ENCODE results near the gene DPP3.

DNA sequence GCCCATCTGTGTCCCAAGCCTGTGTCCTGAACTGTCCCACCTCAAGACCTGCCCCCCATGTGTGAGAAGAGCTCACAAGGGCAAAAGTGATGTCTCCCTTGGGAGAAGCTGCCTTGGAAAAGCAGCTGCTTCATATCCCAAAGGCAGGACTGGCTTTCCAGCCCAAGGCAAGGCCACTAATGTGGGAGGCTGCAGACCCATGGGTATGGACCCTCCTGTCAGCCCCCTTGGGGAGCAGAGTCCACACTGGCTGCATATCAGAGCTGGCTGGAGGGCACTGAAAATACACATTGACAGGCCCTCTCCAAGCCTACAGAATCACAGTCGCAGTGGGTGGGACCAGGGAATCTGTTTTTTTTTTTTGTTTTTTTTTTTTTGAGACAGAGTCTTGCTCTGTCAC lies 10.8 kb upstream of the DPP3 start:
- TF ChIP-seq, protein P1, sequence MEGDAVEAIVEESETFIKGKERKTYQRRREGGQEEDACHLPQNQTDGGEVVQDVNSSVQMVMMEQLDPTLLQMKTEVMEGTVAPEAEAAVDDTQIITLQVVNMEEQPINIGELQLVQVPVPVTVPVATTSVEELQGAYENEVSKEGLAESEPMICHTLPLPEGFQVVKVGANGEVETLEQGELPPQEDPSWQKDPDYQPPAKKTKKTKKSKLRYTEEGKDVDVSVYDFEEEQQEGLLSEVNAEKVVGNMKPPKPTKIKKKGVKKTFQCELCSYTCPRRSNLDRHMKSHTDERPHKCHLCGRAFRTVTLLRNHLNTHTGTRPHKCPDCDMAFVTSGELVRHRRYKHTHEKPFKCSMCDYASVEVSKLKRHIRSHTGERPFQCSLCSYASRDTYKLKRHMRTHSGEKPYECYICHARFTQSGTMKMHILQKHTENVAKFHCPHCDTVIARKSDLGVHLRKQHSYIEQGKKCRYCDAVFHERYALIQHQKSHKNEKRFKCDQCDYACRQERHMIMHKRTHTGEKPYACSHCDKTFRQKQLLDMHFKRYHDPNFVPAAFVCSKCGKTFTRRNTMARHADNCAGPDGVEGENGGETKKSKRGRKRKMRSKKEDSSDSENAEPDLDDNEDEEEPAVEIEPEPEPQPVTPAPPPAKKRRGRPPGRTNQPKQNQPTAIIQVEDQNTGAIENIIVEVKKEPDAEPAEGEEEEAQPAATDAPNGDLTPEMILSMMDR (IDR thresholded peaks at IDR 0.05), result no peak
- TF ChIP-seq, protein P2, sequence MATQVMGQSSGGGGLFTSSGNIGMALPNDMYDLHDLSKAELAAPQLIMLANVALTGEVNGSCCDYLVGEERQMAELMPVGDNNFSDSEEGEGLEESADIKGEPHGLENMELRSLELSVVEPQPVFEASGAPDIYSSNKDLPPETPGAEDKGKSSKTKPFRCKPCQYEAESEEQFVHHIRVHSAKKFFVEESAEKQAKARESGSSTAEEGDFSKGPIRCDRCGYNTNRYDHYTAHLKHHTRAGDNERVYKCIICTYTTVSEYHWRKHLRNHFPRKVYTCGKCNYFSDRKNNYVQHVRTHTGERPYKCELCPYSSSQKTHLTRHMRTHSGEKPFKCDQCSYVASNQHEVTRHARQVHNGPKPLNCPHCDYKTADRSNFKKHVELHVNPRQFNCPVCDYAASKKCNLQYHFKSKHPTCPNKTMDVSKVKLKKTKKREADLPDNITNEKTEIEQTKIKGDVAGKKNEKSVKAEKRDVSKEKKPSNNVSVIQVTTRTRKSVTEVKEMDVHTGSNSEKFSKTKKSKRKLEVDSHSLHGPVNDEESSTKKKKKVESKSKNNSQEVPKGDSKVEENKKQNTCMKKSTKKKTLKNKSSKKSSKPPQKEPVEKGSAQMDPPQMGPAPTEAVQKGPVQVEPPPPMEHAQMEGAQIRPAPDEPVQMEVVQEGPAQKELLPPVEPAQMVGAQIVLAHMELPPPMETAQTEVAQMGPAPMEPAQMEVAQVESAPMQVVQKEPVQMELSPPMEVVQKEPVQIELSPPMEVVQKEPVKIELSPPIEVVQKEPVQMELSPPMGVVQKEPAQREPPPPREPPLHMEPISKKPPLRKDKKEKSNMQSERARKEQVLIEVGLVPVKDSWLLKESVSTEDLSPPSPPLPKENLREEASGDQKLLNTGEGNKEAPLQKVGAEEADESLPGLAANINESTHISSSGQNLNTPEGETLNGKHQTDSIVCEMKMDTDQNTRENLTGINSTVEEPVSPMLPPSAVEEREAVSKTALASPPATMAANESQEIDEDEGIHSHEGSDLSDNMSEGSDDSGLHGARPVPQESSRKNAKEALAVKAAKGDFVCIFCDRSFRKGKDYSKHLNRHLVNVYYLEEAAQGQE (IDR thresholded peaks at IDR 0.05; ENCODE audit: insufficient read depth in 1 of 2, low read depth in 2 of 2, low read length in 1 of 2), result no peak
- no peak for TF ChIP-seq POLR2AphosphoS5 (IDR thresholded peaks at IDR 0.05; ENCODE audit: low read depth, low read length)

All from Panc1 (cell line).